DMS153 (cell line): ENCODE data around the gene FOXRED2.

Source experiments
- DNase-seq: peaks from one replicate; lab custom pipeline; 2025; lab: John Stamatoyannopoulos, UW

Gene FOXRED2

DNA sequence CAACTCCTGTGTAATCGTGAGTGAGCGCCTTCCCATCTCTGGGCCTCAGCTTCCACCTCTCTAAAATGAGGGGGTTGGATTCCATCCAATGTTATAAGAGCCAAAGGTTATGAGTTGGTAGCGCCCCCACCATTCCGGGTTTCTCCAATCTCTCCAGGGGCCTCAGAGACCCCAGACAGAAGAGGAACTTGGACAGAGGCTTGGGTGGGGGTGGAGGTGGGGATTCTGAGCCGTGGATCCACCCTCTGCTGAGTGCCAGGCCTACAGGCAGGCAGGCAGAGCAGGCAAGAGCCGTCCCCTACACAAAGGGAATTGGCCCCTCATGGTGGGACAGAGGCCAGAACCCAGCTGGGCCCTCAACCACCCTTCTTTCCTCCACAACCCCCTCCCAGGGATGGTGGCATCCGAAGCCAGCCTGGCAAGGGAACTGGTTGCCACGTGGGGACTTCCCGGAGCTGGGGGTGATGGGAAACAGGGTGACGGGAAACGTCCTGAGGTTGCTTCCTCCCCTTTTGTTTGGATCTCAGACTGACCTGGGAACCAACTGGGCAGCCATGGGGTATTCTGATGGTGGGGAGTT is 57.2 kb downstream of the FOXRED2 start:
- no peak for DNase-seq

DNA sequence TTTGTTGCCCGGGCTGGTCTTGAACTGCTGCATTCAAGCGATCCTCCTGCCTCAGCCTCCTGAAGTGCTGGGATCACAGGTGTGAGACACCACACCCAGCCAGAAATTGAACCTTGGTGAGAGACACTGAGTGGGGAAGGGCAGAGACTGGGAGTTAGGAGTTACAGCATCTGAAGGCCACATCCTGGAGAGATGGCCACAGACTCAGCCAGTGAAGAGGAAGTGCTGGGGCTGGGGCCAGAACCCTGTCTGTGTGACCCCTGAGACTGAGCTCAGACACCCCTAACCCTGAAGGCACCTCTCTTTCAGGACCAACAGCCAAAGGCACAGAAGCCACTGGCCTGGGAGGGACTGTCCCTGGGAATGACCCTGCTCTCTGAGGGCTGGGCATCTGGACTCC is 59.2 kb downstream of the FOXRED2 start:
- no peak for DNase-seq

DNA sequence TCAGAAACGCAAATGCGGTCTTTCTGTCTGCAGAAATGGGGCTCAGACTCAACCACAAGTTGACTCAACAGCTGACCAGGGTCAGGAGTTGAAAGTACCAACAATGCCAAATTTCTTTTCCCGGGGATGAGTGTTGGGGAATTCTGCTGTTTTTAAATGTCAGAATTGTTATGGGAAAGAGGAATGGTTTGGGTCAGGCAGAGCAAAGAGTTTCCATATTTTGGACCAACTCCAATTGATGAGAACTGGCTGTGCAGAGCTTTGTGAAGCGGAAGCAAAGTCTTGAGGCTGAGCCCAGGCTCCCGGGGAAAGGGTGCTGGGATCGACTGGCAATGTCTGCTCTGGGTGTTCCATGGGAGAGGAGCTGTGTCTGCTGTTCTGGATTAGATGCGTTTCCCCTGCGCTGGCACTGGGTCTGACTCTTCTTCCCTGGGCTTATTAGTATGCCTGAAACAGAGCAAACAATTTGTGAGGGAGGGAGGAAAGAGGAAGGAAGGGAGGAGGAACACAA is 61.6 kb downstream of the FOXRED2 start:
- no peak for DNase-seq

DNA sequence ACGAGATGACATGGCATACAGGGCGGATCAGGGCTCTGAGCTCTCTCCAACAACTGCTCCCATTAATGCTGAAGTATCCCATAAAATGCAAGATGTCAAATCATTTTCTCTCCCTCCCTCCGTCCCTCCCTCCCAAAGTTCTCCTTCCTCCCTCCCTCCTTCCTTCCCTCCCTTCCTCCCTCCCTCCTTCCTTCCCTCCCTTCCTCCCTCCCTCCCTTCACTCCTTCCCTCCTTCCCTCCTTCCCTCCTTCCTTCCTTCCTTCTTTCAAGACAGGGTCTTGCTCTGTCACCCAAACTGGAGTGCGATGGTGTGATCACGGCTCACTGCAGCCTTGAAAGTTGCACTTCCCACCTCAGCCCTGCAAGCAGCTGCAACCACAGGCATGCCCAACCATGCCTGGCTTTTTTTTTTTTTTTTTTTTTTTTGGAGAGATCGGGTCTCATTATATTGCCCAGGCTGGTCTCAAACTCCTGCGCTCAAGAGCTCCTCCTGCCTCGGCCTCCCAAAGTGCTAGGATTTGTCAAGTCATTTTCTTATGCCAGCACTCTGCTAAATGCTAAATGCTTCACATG is 63.6 kb downstream of the FOXRED2 start:
- DNase-seq = no peak

DNA sequence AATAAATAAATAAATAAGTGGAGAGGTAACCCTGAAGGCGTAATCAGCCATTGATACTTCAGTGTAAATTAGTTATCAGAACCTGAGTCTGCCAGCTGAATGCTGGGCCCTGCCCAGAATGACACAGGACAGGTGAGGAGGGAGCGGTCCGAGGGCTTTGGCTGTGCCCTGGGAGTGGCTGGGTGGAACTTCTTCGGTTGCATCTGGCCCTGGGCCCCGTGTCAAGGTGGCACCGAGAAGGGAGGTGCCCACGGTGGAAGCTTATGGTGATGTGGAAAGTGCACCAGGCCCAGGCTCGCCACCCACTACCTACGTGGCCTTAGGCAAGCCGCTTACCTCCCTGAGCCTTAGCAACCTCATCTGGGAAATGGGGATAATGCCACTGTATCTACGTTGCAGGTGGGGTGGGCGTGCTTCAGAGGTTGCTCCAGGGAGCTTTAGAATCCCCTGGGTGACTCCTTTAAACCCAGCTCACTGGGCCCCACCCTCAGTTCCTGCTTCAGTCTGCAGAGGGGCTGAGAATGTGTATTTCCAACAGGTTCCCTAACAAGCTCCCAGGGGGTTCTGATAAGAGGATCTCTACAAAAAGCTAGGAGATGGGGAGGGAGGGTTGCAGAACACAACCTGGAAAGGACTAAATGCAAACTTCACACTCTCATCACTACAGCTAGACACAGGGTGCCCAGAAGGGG is 64.2 kb downstream of the FOXRED2 start:
- DNase-seq = no peak

DNA sequence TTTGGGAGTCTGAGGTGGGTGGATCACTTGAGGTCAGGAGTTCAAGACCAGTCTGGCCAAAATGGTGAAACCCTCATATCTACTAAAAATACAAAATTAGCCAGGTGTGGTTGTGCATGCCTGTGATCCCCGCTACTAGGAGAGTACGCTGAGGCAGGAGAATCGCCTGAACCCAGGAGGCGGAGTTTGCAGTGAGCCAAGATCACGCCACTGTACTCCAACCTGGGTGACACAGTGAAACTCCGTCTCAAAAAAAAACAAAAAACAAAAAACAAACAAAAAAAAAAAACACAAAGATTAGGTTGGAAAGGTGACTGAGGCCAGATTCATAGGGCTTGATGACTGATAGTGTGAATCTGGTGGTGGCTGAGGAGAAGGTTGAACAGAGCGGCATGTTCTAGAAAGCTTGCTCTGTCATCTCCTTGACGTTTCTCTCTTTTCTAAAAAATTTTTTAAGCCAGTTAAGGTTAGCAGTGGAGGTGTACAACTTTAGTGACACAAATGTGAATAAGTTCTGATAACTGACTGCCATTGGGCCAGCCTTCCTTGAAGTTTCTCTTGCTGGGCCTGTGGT is 66.3 kb downstream of the FOXRED2 start:
- DNase-seq = no peak

DNA sequence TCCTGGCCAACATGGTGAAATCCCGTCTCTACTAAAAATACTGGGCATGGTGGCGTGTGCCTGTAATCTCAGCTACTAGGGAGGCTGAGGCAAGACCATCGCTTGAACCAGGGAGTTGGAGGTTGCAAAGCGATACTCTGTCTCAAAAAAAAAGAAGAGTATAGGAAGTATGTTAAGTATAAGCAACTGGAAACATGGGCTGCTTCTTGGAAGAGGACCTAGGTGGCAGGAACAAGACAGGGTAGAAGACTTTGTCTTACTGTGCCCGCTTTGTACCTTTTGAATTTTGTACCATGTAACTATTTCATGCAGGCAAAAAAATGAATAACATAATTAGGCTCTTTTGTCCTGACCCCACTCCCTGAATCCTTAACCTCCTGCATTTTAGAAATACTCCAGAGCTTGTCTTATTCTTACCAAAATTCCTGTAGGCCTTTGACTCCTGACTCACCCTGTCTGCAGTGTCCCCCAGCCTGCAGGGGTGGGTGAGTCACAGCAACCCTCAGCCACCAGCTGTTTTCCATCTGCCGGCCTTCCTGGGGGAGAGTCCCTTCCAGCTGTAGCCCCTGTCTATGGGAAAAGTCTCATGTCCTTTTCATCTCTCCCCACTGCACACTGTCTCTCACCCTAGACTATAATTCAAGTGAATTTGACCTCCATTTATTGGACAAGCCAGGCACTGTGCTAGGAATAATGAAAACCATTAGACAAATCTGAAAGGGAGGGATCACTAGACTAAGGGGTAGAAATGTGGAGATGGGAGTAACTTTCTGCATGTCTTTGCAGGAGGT is 67.2 kb downstream of the FOXRED2 start:
- DNase-seq = no peak
